IMR-90 (cell line): ENCODE results near the gene MARCHF2. TPM values are rescaled to one million over a fixed set of nuclear protein-coding genes. Genes with fewer than 3 reads are reported as not detected.

Experiments
- ATAC-seq: fragments of 200-7000 bp; cut with Tn5 transposase; 2 replicates; pipeline ENCODE4 v1.9.1; 2020; ENCODE audit warnings: low read depth, mild to moderate bottlenecking, moderate library complexity
- BruUV-seq: library from RNA; stranded (reverse); fragments of 400-500 nt; replicated peaks from 2 replicates; lab custom pipeline; 2021; lab: Mats Ljungman, UMichigan
- CTCF ChIA-PET: fragments of 300-600 bp; formaldehyde crosslinking; extraction: SDS; loops from one replicate; lab custom pipeline; 2021; ENCODE audit warnings: antibody characterized with exemption; lab: Yijun Ruan, JAX
- POLR2A ChIA-PET: fragments of 300-600 bp; sonication (Branson Sonifier 250); formaldehyde crosslinking; loops from one replicate; lab custom pipeline; 2022; ENCODE audit warnings: antibody characterized with exemption; ENCODE audit not compliant: unreplicated experiment; lab: Charles Lee
- DNase-seq: peaks from one replicate; pipeline ENCODE4 v3.0.0; 2013
- H2AFZ ChIP-seq: replicated peaks from 2 replicates; pipeline ENCODE3; 2013; ENCODE audit warnings: low read length, mild to moderate bottlenecking; ENCODE audit not compliant: poor library complexity
- H2AK5ac ChIP-seq: 2 replicates; pipeline ENCODE4 v1.6.1; 2013; ENCODE audit warnings: low read depth, low read length, inconsistent platforms
- H2AK9ac ChIP-seq: replicated peaks from 2 replicates; pipeline ENCODE3; 2013; ENCODE audit warnings: mild to moderate bottlenecking, low read depth, low read length, moderate library complexity; ENCODE audit not compliant: poor library complexity
- H2BK120ac ChIP-seq: 2 replicates; pipeline ENCODE4 v1.6.1; 2013; ENCODE audit warnings: low read depth, low read length, inconsistent platforms
- H2BK15ac ChIP-seq: 3 replicates; pipeline ENCODE4 v1.6.1; 2013; ENCODE audit warnings: low read depth, low read length, inconsistent platforms
- H2BK20ac ChIP-seq: 2 replicates; pipeline ENCODE4 v1.6.1; 2013; ENCODE audit warnings: low read depth, mild to moderate bottlenecking, inconsistent platforms, low read length, moderate library complexity
- H2BK5ac ChIP-seq: 2 replicates; pipeline ENCODE4 v1.6.1; 2013; ENCODE audit warnings: mild to moderate bottlenecking, low read depth, low read length, inconsistent platforms; ENCODE audit not compliant: poor library complexity, severe bottlenecking
- H3K14ac ChIP-seq: replicated peaks from 2 replicates; pipeline ENCODE4 v1.6.1; 2013; ENCODE audit warnings: low read depth, low read length, inconsistent platforms
- H3K18ac ChIP-seq: 2 replicates; pipeline ENCODE4 v1.6.1; 2013; ENCODE audit warnings: low read depth, low read length, control low read depth
- H3K23ac ChIP-seq: 2 replicates; pipeline ENCODE4 v1.6.1; 2013; ENCODE audit warnings: low read depth, low read length, inconsistent platforms
- H3K27ac ChIP-seq: 2 replicates; pipeline ENCODE4 v1.5.1; 2013; ENCODE audit warnings: mild to moderate bottlenecking, control low read depth, low read length; ENCODE audit not compliant: insufficient read depth
- H3K27me3 ChIP-seq: 2 replicates; pipeline ENCODE4 v1.6.1; 2013; ENCODE audit warnings: low read length; ENCODE audit not compliant: control insufficient read depth, insufficient read depth
- H3K36me3 ChIP-seq: 2 replicates; pipeline ENCODE4 v1.6.1; 2013; ENCODE audit warnings: low read length, mixed read lengths; ENCODE audit not compliant: control insufficient read depth, insufficient read depth
- H3K4ac ChIP-seq: 2 replicates; pipeline ENCODE4 v1.6.1; 2013; ENCODE audit warnings: low read depth, low read length, inconsistent platforms
- H3K4me1 ChIP-seq: 2 replicates; pipeline ENCODE4 v1.6.1; 2013; ENCODE audit warnings: low read length, mixed read lengths; ENCODE audit not compliant: control insufficient read depth, insufficient read depth
- H3K4me2 ChIP-seq: 2 replicates; pipeline ENCODE4 v1.6.1; 2013; ENCODE audit warnings: low read depth, mild to moderate bottlenecking, control low read depth, low read length, moderate library complexity
- H3K4me3 ChIP-seq: 2 replicates; pipeline ENCODE4 v1.5.1; 2013; ENCODE audit warnings: low read depth, mild to moderate bottlenecking, control low read depth, low read length, moderate library complexity; ENCODE audit not compliant: insufficient read depth
- H3K56ac ChIP-seq: 2 replicates; pipeline ENCODE4 v1.6.1; 2013; ENCODE audit warnings: low read length, inconsistent platforms; ENCODE audit not compliant: insufficient read depth; ENCODE audit errors: extremely low read depth
- H3K79me1 ChIP-seq, 2 experiments: 2 replicates each; pipeline ENCODE4 v1.6.1; 2013; ENCODE audit warnings: low read length in 2 of 2, inconsistent platforms in 1 of 2, low read depth in 1 of 2
- H3K9ac ChIP-seq: 2 replicates; pipeline ENCODE4 v1.6.1; 2013; ENCODE audit warnings: low read depth, low read length, control low read depth
- H3K9me1 ChIP-seq: 2 replicates; pipeline ENCODE4 v1.6.1; 2013; ENCODE audit warnings: low read length, inconsistent platforms; ENCODE audit not compliant: insufficient read depth
- H3K9me3 ChIP-seq: 2 replicates; pipeline ENCODE4 v1.6.1; 2013; ENCODE audit warnings: low read length; ENCODE audit not compliant: control insufficient read depth, insufficient read depth
- H4K20me1 ChIP-seq: 2 replicates; pipeline ENCODE4 v1.6.1; 2013; ENCODE audit warnings: low read length, inconsistent platforms; ENCODE audit not compliant: insufficient read depth
- H4K5ac ChIP-seq: 2 replicates; pipeline ENCODE4 v1.6.1; 2013; ENCODE audit warnings: mild to moderate bottlenecking, low read depth, low read length, control low read depth
- H4K8ac ChIP-seq, 2 experiments: 2 replicates each; pipeline ENCODE4 v1.6.1; 2013; ENCODE audit warnings: low read depth in 2 of 2, low read length in 2 of 2, control low read depth in 1 of 2, inconsistent platforms in 1 of 2
- H4K91ac ChIP-seq: 2 replicates; pipeline ENCODE4 v1.6.1; 2013; ENCODE audit warnings: low read depth, low read length, inconsistent platforms; ENCODE audit not compliant: insufficient read depth
- BHLHE40 ChIP-seq: fragments of 150-350 bp; IDR thresholded peaks from 2 replicates; pipeline ENCODE4 v1.6.1; 2016; ENCODE audit warnings: mild to moderate bottlenecking, low read depth, low read length
- FOS ChIP-seq: fragments of 150-350 bp; IDR thresholded peaks from 2 replicates; pipeline ENCODE4 v1.6.1; 2016; ENCODE audit warnings: low read depth, low read length
- MAFK ChIP-seq: IDR thresholded peaks from 2 replicates; pipeline ENCODE4 v1.6.1; 2012; ENCODE audit warnings: low read depth, low read length, improper control_type of control experiment
- NFE2L2 ChIP-seq: fragments of 150-350 bp; IDR thresholded peaks from 2 replicates; pipeline ENCODE4 v1.6.1; 2016; ENCODE audit warnings: low read depth, mild to moderate bottlenecking, low read length
- RCOR1 ChIP-seq: IDR thresholded peaks from 2 replicates; pipeline ENCODE4 v1.6.1; 2012; ENCODE audit warnings: mild to moderate bottlenecking, low read length, improper control_type of control experiment; ENCODE audit not compliant: insufficient replicate concordance
- WGBS, 2 experiments: methylation state at CpG; one replicate each; pipeline versions ENCODE4 v1.1.5 to v1.1.7; 2013; ENCODE audit warnings: missing lambda C conversion rate in 2 of 2; ENCODE audit not compliant: insufficient read length in 1 of 2; ENCODE audit errors: extremely low coverage in 2 of 2; 5-methylcytosine and 5-hydroxymethylcytosine counted together
- dilution Hi-C: fragments of 300-500 bp; cut with HindIII; formaldehyde crosslinking; loops from one replicate; pipeline ENCODE4 v1.14.3; 2018; ENCODE audit warnings: low sequenced_read_pairs; ENCODE audit not compliant: unreplicated experiment
- in situ Hi-C: fragments of 300-500 bp; cut with MboI; formaldehyde crosslinking; loops from 3 replicates; pipeline ENCODE4 v1.14.3; 2019; ENCODE audit warnings: low sequenced_read_pairs, inconsistent platforms, mixed read lengths
- intact Hi-C: fragments of 100-400 bp; cut with micrococcal nuclease; formaldehyde crosslinking; loops from 2 replicates; pipeline ENCODE4 v1.10.0; 2022
- polyA plus RNA-seq, 3 experiments: library from polyadenylated mRNA; depleted of rRNA; stranded (reverse); fragments of >200 nt; gene quantifications; 2 replicates each; pipeline ENCODE4 v1.2.3, GENCODE V29; 2012; ENCODE audit warnings: low replicate concordance in 1 of 3
- total RNA-seq: library from RNA; depleted of rRNA; stranded (reverse); fragments of >200 nt; gene quantifications from 2 replicates; pipeline ENCODE4 v1.2.3, GENCODE V29; 2012
- TF ChIP-seq, protein P1 (sequence below): fragments of 150-350 bp; IDR thresholded peaks from 2 replicates; pipeline ENCODE4 v1.6.1; 2017; ENCODE audit warnings: mild to moderate bottlenecking, antibody characterized with exemption, low read length, low read depth
- TF ChIP-seq, protein P2 (sequence below): conservative IDR thresholded peaks from 2 replicates; pipeline ENCODE4 v1.5.1; 2012; ENCODE audit warnings: mild to moderate bottlenecking, low read depth, low read length, improper control_type of control experiment

Gene MARCHF2
- total and polyA plus RNA-seq, 2 of the 4 experiments (the other 2 are of a cell fraction) = 33.8 to 58.8 TPM

DNA sequence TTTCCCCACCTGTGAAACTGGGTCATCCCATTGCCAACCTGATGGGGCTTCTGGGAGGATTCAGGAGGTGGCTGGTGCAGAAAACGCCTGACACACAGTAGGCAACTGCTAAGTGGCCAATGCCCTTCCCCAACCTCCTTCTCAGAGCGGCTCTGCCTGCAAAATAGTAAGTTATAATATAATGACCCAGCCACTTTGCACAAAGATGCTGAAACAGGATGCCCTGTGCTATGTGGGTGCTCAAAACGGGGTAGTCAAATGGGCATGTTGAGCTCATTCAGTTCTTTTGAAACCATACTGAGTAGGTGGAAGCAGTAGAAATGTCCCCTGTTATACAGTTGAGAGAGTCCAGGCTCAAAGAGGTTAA is 507 bp downstream of the MARCHF2 start:
- Histone ChIP-seq H3K4me2 (peak overlapping the region; percentile 99), H4K5ac (peak overlapping the region; percentile 36; the same call in 1 of the 2 replicates), H4K8ac (peak overlapping the region; percentile 55 to 59; a peak in 2 of 4 replicates), H2AFZ (peak overlapping the region; percentile 94), H3K4ac (peak overlapping the region; percentile 35), H3K4me1 (peaks cover 4% of the 10 kb centered on the region), H2BK5ac (no peak overlapping the region), H3K9ac (peak overlapping the region; percentile 55; the same call in 1 of the 2 replicates), H2BK120ac (no peak overlapping the region), H2BK15ac (0 out of 3 replicates have a peak overlapping the region, but pooled peaks have one; percentile 7), H3K27me3 (no peaks in the 10 kb centered on the region), H2AK9ac (peak overlapping the region; percentile 91), H3K56ac (no peak overlapping the region), H4K20me1 (no peaks in the 10 kb centered on the region), H3K9me3 (no peaks in the 10 kb centered on the region), H3K9me1 (0 out of 2 replicates have a peak, but pooled peaks cover 3% of the 10 kb centered on the region), H3K27ac (no peak overlapping the region; the same call in 1 of the 2 replicates), H3K23ac (peak overlapping the region; percentile 80; the same call in 1 of the 2 replicates), H3K18ac (no peak overlapping the region), H3K79me1 (peaks cover 0 to 7% of the 10 kb centered on the region in 2 experiments; a peak in 2 of 4 replicates), H2BK20ac (no peak overlapping the region), H3K14ac (peak overlapping the region; percentile 52), H4K91ac (peak overlapping the region; percentile 14; the same call in 1 of the 2 replicates), H3K36me3 (no peaks in the 10 kb centered on the region), H2AK5ac (peak overlapping the region; percentile 56; the same call in 1 of the 2 replicates), H3K4me3 (peak overlapping the region; percentile 67)
- intact Hi-C loops (loop anchor here (5.0 kb wide), 3 partner anchors 34 to 164 kb away; partner anchors contain the start of gene MYO1F), in situ Hi-C loops (no loop called here), dilution Hi-C loops (no loop called here)
- ChIA-PET CTCF (interaction anchor here (0.7 to 1.4 kb wide), 7 partner anchors 12 to 167 kb away, joined by 3 to 4 read pairs (median 3); no protein-coding TSS in a partner anchor), POLR2A (interaction anchor here (0.6 to 0.7 kb wide), 2 partner anchors 12 to 31 kb away, joined by 3 to 8 read pairs; no protein-coding TSS in a partner anchor)
- ATAC-seq (no peak), DNase-seq (no peak)
- WGBS, 2 experiments = 71% methylated on average over 1 of the region's 3 CpGs; no CpG with 5 or more reads in 1 of the 2 experiments
- TF ChIP-seq, protein P1, sequence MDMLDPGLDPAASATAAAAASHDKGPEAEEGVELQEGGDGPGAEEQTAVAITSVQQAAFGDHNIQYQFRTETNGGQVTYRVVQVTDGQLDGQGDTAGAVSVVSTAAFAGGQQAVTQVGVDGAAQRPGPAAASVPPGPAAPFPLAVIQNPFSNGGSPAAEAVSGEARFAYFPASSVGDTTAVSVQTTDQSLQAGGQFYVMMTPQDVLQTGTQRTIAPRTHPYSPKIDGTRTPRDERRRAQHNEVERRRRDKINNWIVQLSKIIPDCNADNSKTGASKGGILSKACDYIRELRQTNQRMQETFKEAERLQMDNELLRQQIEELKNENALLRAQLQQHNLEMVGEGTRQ = no peak
- no peak for TF ChIP-seq BHLHE40
- no peak for TF ChIP-seq RCOR1
- TF ChIP-seq MAFK = no peak
- TF ChIP-seq FOS = no peak
- TF ChIP-seq, protein P2, sequence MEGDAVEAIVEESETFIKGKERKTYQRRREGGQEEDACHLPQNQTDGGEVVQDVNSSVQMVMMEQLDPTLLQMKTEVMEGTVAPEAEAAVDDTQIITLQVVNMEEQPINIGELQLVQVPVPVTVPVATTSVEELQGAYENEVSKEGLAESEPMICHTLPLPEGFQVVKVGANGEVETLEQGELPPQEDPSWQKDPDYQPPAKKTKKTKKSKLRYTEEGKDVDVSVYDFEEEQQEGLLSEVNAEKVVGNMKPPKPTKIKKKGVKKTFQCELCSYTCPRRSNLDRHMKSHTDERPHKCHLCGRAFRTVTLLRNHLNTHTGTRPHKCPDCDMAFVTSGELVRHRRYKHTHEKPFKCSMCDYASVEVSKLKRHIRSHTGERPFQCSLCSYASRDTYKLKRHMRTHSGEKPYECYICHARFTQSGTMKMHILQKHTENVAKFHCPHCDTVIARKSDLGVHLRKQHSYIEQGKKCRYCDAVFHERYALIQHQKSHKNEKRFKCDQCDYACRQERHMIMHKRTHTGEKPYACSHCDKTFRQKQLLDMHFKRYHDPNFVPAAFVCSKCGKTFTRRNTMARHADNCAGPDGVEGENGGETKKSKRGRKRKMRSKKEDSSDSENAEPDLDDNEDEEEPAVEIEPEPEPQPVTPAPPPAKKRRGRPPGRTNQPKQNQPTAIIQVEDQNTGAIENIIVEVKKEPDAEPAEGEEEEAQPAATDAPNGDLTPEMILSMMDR = no peak
- TF ChIP-seq NFE2L2 = no peak
- no TSS peak for BruUV-seq
